PFSK-1 (cell line): ENCODE measurements around the gene C19orf81. TPM values are rescaled to one million over a fixed set of nuclear protein-coding genes. Genes with fewer than 3 reads are reported as not detected.

ENCODE experiments used
- FOXP2 ChIP-seq: optimal IDR thresholded peaks from 2 replicates; pipeline ENCODE3; 2011; ENCODE audit warnings: borderline replicate concordance, control low read depth, inconsistent platforms; ENCODE audit not compliant: insufficient read depth; ENCODE audit errors: extremely low read length, extremely low read depth
- POLR2AphosphoS5 ChIP-seq: IDR thresholded peaks from 2 replicates; pipeline ENCODE4 v1.6.1; 2012; ENCODE audit warnings: low read depth, mild to moderate bottlenecking, control low read depth, low read length, moderate library complexity
- SIN3A ChIP-seq: IDR thresholded peaks from 2 replicates; pipeline ENCODE4 v1.6.1; 2012; ENCODE audit warnings: mild to moderate bottlenecking, low read length, moderate library complexity, borderline replicate concordance; ENCODE audit not compliant: insufficient read depth
- TAF1 ChIP-seq: IDR thresholded peaks from 2 replicates; pipeline ENCODE4 v1.6.1; 2012; ENCODE audit warnings: low read length, control low read depth, borderline replicate concordance; ENCODE audit not compliant: insufficient read depth
- polyA plus RNA-seq: library from polyadenylated mRNA; unstranded; fragments of >200 nt; gene quantifications from one replicate; pipeline ENCODE4 v1.2.1, GENCODE V29; 2012; ENCODE audit warnings: low read depth, missing spikeins; ENCODE audit not compliant: insufficient read length
- TF ChIP-seq, protein P1 (sequence below), 2 experiments: IDR thresholded peaks; 2 replicates each; pipeline versions ENCODE4 v1.6.1 to v1.8.0; 2011 to 2012; ENCODE audit warnings: low read depth in 2 of 2, low read length in 2 of 2, control low read depth in 1 of 2, inconsistent platforms in 1 of 2, mild to moderate bottlenecking in 1 of 2, moderate library complexity in 1 of 2; ENCODE audit not compliant: insufficient read depth in 1 of 2

The C19orf81 gene
- 1.0 TPM for polyA plus RNA-seq

GRCh38 chr19:50649433-50650391 lies at the start of gene C19orf81:
Gene C19orf81, plus strand, starts transcription at chr19:50649445. Its CDS starts 0 bp downstream, at chr19:50649445.
- TF ChIP-seq TAF1: no peak
- no peak for TF ChIP-seq POLR2AphosphoS5
- no peak for TF ChIP-seq FOXP2
- no peak for TF ChIP-seq SIN3A
- TF ChIP-seq, protein P1, sequence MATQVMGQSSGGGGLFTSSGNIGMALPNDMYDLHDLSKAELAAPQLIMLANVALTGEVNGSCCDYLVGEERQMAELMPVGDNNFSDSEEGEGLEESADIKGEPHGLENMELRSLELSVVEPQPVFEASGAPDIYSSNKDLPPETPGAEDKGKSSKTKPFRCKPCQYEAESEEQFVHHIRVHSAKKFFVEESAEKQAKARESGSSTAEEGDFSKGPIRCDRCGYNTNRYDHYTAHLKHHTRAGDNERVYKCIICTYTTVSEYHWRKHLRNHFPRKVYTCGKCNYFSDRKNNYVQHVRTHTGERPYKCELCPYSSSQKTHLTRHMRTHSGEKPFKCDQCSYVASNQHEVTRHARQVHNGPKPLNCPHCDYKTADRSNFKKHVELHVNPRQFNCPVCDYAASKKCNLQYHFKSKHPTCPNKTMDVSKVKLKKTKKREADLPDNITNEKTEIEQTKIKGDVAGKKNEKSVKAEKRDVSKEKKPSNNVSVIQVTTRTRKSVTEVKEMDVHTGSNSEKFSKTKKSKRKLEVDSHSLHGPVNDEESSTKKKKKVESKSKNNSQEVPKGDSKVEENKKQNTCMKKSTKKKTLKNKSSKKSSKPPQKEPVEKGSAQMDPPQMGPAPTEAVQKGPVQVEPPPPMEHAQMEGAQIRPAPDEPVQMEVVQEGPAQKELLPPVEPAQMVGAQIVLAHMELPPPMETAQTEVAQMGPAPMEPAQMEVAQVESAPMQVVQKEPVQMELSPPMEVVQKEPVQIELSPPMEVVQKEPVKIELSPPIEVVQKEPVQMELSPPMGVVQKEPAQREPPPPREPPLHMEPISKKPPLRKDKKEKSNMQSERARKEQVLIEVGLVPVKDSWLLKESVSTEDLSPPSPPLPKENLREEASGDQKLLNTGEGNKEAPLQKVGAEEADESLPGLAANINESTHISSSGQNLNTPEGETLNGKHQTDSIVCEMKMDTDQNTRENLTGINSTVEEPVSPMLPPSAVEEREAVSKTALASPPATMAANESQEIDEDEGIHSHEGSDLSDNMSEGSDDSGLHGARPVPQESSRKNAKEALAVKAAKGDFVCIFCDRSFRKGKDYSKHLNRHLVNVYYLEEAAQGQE (IDR thresholded peaks at IDR 0.05; ENCODE audit: insufficient read depth in 1 of 2, low read depth in 2 of 2, low read length in 2 of 2): no peak

- no peak for TF ChIP-seq POLR2AphosphoS5
- TF ChIP-seq FOXP2: no peak
- TF ChIP-seq, protein P1 (IDR thresholded peaks at IDR 0.05; ENCODE audit: insufficient read depth in 1 of 2, low read depth in 2 of 2, low read length in 2 of 2): no peak
- TF ChIP-seq SIN3A: no peak
These were observed 47.7 kb upstream of the C19orf81 start for GRCh38 chr19:50601407-50602088.

DNA sequence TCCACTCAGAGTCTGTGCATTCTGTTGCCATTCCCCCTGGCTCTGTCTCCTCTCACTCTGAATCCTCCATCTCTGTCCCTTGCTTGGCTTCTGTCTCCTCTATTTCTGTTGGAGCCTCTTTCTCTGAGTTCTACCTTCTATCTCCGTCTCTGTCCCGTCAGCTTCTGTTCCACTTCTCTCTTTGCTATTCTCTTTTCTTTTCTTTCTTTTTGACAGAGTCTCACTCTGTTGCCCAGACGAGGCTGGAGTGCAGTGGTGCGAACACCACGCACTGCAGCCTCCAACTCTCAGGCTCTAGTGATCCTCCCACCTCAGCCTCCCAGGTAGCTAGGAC lies 47.2 kb upstream of the C19orf81 start:
- TF ChIP-seq FOXP2: no peak
- TF ChIP-seq TAF1: no peak
- TF ChIP-seq, protein P1 (IDR thresholded peaks at IDR 0.05; ENCODE audit: insufficient read depth in 1 of 2, low read depth in 2 of 2, low read length in 2 of 2): no peak
- TF ChIP-seq POLR2AphosphoS5: no peak
- no peak for TF ChIP-seq SIN3A

DNA sequence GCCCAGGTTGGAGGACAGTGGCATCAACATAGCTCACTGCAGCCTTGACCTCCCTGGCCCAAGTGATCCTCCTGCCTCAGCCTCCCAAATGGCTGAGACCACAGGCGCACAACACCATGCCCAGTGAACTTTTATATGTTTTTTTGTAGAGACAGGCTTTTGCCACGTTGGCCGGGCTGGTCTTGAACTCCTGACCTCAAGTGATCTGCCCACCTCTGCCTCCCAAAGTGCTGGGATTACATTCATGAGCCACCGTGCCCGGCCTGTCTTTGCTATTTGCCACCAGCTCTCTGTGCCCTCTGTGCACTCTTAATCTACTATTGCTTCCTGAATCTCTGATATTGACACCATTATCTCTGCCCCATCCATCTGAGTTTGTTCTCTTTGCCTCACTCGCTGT lies 46.7 kb upstream of the C19orf81 start:
- TF ChIP-seq TAF1 (no peak), FOXP2 (no peak), SIN3A (no peak), POLR2AphosphoS5 (no peak)
- TF ChIP-seq, protein P1 (IDR thresholded peaks at IDR 0.05; ENCODE audit: insufficient read depth in 1 of 2, low read depth in 2 of 2, low read length in 2 of 2): no peak
